Right lobe of liver (tissue), 6 donors: ENCODE measurements around the gene TMEM255B. TPM values are rescaled to one million over a fixed set of nuclear protein-coding genes. Genes with fewer than 3 reads are reported as not detected.
"Not testable (repeated sequence)": the region's sequence is repeated elsewhere in the genome, so short reads cannot be mapped to it uniquely, and the experiment has no call there.

Source experiments
- ATAC-seq, 4 donors: fragments of 200-7000 bp; cut with Tn5 transposase; one replicate each; pipeline ENCODE4 v1.9.1; 2020; ENCODE audit warnings: mild to moderate bottlenecking in 4 of 4, moderate library complexity in 4 of 4
- DNase-seq, 3 donors: peaks; one replicate each; pipeline ENCODE4 v3.0.0-alpha.2; 2020
- H3K27ac ChIP-seq, 3 donors: fragments of 200-600 bp; one replicate each; pipeline ENCODE4 v1.8.0; 2022
- H3K27me3 ChIP-seq, 2 donors: fragments of 200-600 bp; one replicate each; pipeline ENCODE4 v1.8.0; 2022
- H3K36me3 ChIP-seq, 4 donors: fragments of 200-600 bp; sonication (generic) in 1 of 4; one replicate each; pipeline versions ENCODE4 v1.5.1 to v1.8.0; 2017 to 2022; ENCODE audit warnings: control low read depth in 1 of 4
- H3K4me1 ChIP-seq, 4 donors: fragments of 200-600 bp; sonication (generic) in 1 of 4; one replicate each; pipeline versions ENCODE4 v1.5.1 to v1.8.0; 2017 to 2022; ENCODE audit warnings: control low read depth in 1 of 4
- H3K4me3 ChIP-seq, 3 donors: fragments of 200-600 bp; one replicate each; pipeline ENCODE4 v1.8.0; 2022
- H3K9me3 ChIP-seq, 4 donors: fragments of 200-600 bp; sonication (generic) in 1 of 4; one replicate each; pipeline versions ENCODE4 v1.5.1 to v1.8.0; 2017 to 2022; ENCODE audit warnings: control low read depth in 1 of 4
- CTCF ChIP-seq, 4 donors: fragments of 200-600 bp in 3 of 4; fragments of 450-650 bp in 1 of 4; IDR thresholded peaks; one replicate each; pipeline versions ENCODE4 v1.5.1 to v1.8.0; 2016 to 2022; ENCODE audit warnings: antibody characterized with exemption in 4 of 4, mild to moderate bottlenecking in 2 of 4
- POLR2A ChIP-seq: fragments of 450-650 bp; IDR thresholded peaks from one replicate; pipeline ENCODE4 v1.6.1; 2017; ENCODE audit warnings: antibody characterized with exemption, mild to moderate bottlenecking
- WGBS: methylation state at CpG from one replicate; pipeline ENCODE4 v1.1.6; 2018; ENCODE audit warnings: low coverage, low lambda C conversion rate; ENCODE audit not compliant: insufficient coverage; ENCODE audit errors: missing lambda C conversion rate; 5-methylcytosine and 5-hydroxymethylcytosine counted together
- intact Hi-C, 2 donors: fragments of 100-400 bp; cut with DNase I; formaldehyde crosslinking; loops; one replicate each; pipeline versions ENCODE4 v1.11.2 to v1.14.1; 2022
- total RNA-seq, 6 experiments: library from RNA; depleted of rRNA in 2 of 6; stranded (reverse); fragments of >200 nt in 2 of 6; fragmentation: NEBNext Ultra II Directional in 3 of 6; extraction: Animal tissue kit (Norgen Biotek cat#: 25700) in 3 of 6; gene quantifications; one replicate each; pipeline versions ENCODE4 v1.1.0 to v1.2.4, GENCODE V29; 2016 to 2023
- donor health status: DM: no; HTN: yes; CAD: no.
- donor health status: DM: no; HTN: no; CAD: no.
- donor health status: DM: no; HTN: no; CAD: no.
- donor health status: DM: no; HTN: yes; CAD: no.
- donor health status: DM: no; HTN: yes; CAD: no.

TMEM255B gene
- total RNA-seq, 6 experiments from 2014 or later = 2.5 to 10.4 (median 6.2) TPM

DNA sequence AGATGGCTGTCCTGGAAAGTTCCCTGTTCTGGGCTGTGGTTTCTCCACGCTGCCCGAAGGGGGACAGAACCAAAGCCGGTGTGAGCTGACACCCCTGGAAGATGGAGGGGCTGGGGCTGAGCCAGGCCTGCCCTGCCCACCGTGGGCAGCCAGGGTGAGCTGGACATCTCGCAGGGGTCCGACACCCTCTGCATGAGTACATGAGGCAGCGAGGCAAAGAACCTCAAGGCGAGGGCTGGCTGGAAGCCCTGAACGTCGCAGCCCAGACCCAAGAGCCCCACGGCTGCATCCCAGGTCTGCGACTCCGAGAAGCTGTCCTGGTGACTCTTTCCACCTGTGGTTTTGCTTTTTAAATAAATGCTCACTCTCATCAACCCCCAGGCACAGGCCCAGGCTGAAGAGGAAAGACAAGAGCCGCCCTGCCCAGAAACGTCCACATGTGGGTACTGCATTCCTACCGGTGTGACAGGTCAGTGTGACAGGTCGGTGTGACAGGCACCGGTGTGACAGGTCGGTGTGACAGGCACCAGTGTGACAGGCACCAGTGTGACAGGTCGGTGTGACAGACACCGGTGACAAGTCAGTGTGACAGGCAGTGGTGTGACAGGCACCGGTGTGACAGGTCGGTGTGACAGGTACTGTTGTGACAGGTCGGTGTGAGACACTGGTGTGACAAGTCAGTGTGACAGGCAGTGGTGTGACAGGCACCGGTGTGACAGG, 74.2 kb downstream of the TMEM255B start:
- peak in 1 of 3 donors; percentile 51 for DNase-seq
- no peak for ATAC-seq
- Histone ChIP-seq H3K27ac (peak overlapping the region in 1 of 3 donors; percentile 68), H3K27me3 (no peaks in the 10 kb centered on the region), H3K9me3 (no peaks in the 10 kb centered on the region), H3K36me3 (no peaks in the 10 kb centered on the region), H3K4me1 (peaks cover 0 to 22% (median 0%) of the 10 kb centered on the region in 4 donors), H3K4me3 (no peak overlapping the region)
- intact Hi-C loops = no loop called here
- TF ChIP-seq POLR2A (no peak), CTCF (IDR thresholded peaks at IDR 0.05) (no peak)
- 92% methylated on average over 11 of the region's 25 CpGs for WGBS

- H3K9me3 ChIP-seq, H3K36me3 ChIP-seq, H3K4me3 ChIP-seq, H3K27ac ChIP-seq, H3K27me3 ChIP-seq, intact Hi-C loops, ATAC-seq: not testable (repeated sequence)
- peaks cover 0 to 25% (median 0%) of the 10 kb centered on the region in 4 donors for H3K4me1 ChIP-seq
- WGBS = no CpG with 5 or more reads among the region's 17 CpGs
- peak in 1 of 3 donors; percentile 44 for DNase-seq
Measured at GRCh38 chr13:113834006-113834405, 75.0 kb downstream of the TMEM255B start.

DNA sequence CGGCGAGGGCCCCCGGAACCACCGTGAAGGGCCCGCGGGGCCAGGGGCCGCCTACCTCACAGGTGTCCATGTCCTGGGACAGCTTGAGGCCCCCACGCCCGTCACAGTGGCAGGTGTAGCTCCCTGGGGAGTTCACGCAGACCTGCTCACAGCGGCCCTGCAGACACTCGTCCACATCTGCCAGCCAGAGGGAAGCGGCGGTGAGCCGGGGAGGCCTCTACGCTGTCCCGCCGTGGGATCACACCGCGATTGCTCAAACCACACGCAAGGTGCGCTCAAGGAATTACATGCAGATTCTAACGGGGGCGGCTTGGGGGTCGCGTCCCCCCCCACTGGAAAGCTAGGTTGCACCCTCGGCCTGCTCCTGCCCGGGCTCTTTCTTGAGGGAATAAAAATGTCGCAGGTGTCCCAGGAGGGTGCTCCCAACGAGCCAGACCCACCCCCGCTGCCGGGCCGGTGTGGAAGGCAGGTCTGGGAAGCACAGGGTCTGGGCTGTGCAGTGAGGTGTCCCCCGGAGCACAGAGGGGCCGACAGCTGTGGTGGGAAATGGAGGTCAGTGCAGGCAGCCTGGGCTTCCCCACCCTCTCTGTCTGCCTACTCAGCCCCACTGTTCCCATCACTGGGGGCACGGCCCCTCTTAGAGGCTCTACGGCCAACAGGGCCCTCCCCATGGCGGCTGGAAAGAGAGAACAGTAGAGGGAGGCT, 75.6 kb downstream of the TMEM255B start:
- ATAC-seq = no peak
- peaks cover 0 to 31% (median 0%) of the 10 kb centered on the region in 4 donors for H3K4me1 ChIP-seq
- WGBS = 97% methylated on average over 5 of the region's 38 CpGs
- no peak overlapping the region for H3K27ac ChIP-seq
- H3K9me3 ChIP-seq = no peaks in the 10 kb centered on the region
- intact Hi-C loops = no loop called here
- H3K36me3 ChIP-seq = no peaks in the 10 kb centered on the region
- no peak for TF ChIP-seq CTCF (IDR thresholded peaks at IDR 0.05)
- no peak for TF ChIP-seq POLR2A
- DNase-seq = peak in 2 of 3 donors; percentile 16 to 55
- H3K27me3 ChIP-seq = no peaks in the 10 kb centered on the region
- H3K4me3 ChIP-seq = no peak overlapping the region

DNA sequence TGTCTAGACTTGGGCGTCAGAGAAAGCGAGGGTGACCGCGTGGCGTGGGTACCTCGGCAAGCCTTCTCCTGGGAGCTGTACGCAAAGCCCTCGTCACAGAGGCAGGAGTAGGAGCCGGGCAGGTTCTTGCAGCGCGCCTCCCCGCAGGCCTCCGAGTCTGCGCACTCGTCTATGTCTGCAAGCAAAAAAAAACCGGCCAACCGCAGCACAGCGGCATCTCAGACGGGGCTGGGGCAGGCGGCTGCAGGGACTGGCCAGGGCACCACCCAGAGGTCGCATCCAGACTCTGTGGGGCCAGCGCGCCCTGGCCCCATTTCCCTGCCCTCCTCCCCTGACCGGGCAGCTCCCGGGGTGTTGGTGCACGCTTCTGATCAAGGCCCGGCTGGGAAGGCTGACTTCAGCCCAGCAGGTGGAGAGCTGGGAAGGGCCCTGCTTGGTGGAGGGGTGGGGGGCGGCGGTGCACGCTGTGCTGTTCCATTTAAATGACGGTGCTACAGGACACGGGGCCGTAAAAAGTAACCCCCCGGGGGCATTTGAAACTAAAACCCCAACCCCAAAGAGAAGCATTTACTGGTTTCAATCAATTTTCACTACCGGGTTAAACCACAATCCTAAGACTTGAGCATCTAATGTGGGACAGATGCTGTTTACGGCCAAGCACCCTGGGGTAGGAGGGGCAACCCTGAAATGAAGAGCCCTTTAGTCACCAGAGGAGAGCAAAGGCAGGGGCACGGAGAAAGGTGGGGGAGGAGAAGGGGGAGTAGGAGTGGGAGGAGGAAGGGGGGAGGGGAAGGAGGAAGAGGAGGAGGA, 76.6 kb downstream of the TMEM255B start:
- Histone ChIP-seq H3K27ac (no peak overlapping the region), H3K9me3 (no peaks in the 10 kb centered on the region), H3K27me3 (no peaks in the 10 kb centered on the region), H3K4me3 (no peak overlapping the region), H3K4me1 (peaks cover 0 to 42% (median 0%) of the 10 kb centered on the region in 4 donors), H3K36me3 (no peaks in the 10 kb centered on the region)
- no peak for TF ChIP-seq POLR2A
- no peak for TF ChIP-seq CTCF (IDR thresholded peaks at IDR 0.05)
- intact Hi-C loops = no loop called here
- peak in 2 of 3 donors; percentile 14 to 42 for DNase-seq
- WGBS = 69% methylated on average over 5 of the region's 37 CpGs
- no peak for ATAC-seq
